H9 (cell line): ENCODE measurements around the gene EPPIN. TPM values are rescaled to one million over a fixed set of nuclear protein-coding genes. Genes with fewer than 3 reads are reported as not detected.

Experiments used
- DNase-seq: peaks from one replicate; pipeline ENCODE4 v3.0.0-alpha.2; 2017
- H2AFZ ChIP-seq: one replicate; pipeline ENCODE4 v1.6.1; 2013; ENCODE audit warnings: mild to moderate bottlenecking, low read length, control low read depth, moderate library complexity
- H2AK5ac ChIP-seq: 2 replicates; pipeline ENCODE4 v1.6.1; 2013; ENCODE audit warnings: low read length, control low read depth, mixed read lengths; ENCODE audit not compliant: insufficient read length
- H2BK120ac ChIP-seq: one replicate; pipeline ENCODE4 v1.6.1; 2013; ENCODE audit warnings: low read depth, mild to moderate bottlenecking, low read length, control low read depth, inconsistent platforms; ENCODE audit not compliant: poor library complexity, severe bottlenecking
- H2BK12ac ChIP-seq: 2 replicates; pipeline ENCODE4 v1.6.1; 2013; ENCODE audit warnings: low read length, control low read depth, mixed read lengths, low read depth; ENCODE audit not compliant: insufficient read length
- H2BK15ac ChIP-seq: 2 replicates; pipeline ENCODE4 v1.6.1; 2013; ENCODE audit warnings: low read depth, low read length, control low read depth
- H2BK20ac ChIP-seq: one replicate; pipeline ENCODE4 v1.6.1; 2013; ENCODE audit warnings: low read depth, mild to moderate bottlenecking, low read length, control low read depth, inconsistent platforms; ENCODE audit not compliant: poor library complexity, severe bottlenecking
- H2BK5ac ChIP-seq: 2 replicates; pipeline ENCODE4 v1.6.1; 2013; ENCODE audit warnings: low read length, control low read depth, mixed read lengths; ENCODE audit not compliant: insufficient read length
- H3K14ac ChIP-seq: 2 replicates; pipeline ENCODE4 v1.6.1; 2013; ENCODE audit warnings: low read length, control low read depth; ENCODE audit not compliant: insufficient read depth
- H3K18ac ChIP-seq: 2 replicates; pipeline ENCODE4 v1.6.1; 2013; ENCODE audit warnings: low read depth, mild to moderate bottlenecking, mixed read lengths, low read length, control low read depth; ENCODE audit not compliant: insufficient read length
- H3K23ac ChIP-seq: 2 replicates; pipeline ENCODE4 v1.6.1; 2013; ENCODE audit warnings: low read length, control low read depth, mixed read lengths, low read depth; ENCODE audit not compliant: insufficient read length
- H3K23me2 ChIP-seq: 2 replicates; pipeline ENCODE4 v1.6.1; 2013; ENCODE audit warnings: low read depth, mild to moderate bottlenecking, mixed read lengths, low read length, control low read depth; ENCODE audit not compliant: insufficient read length, poor library complexity, severe bottlenecking
- H3K27ac ChIP-seq: 2 replicates; pipeline ENCODE4 v1.5.1; 2013; ENCODE audit warnings: low read length, control low read depth, mixed read lengths, low read depth; ENCODE audit not compliant: insufficient read length
- H3K27me3 ChIP-seq: 2 replicates; pipeline ENCODE4 v1.6.1; 2013; ENCODE audit warnings: low read length, control low read depth, inconsistent platforms; ENCODE audit not compliant: insufficient read depth
- H3K4ac ChIP-seq: 2 replicates; pipeline ENCODE4 v1.6.1; 2013; ENCODE audit warnings: low read depth, mild to moderate bottlenecking, control low read depth, inconsistent platforms, low read length, moderate library complexity
- H3K4me1 ChIP-seq: 2 replicates; pipeline ENCODE4 v1.6.1; 2013; ENCODE audit warnings: low read length, control low read depth, inconsistent platforms; ENCODE audit not compliant: insufficient read depth
- H3K4me2 ChIP-seq: 2 replicates; pipeline ENCODE4 v1.6.1; 2013; ENCODE audit warnings: low read length, control low read depth, mixed read lengths; ENCODE audit not compliant: insufficient read length, insufficient read depth
- H3K56ac ChIP-seq: 2 replicates; pipeline ENCODE4 v1.6.1; 2013; ENCODE audit warnings: low read depth, mild to moderate bottlenecking, mixed read lengths, low read length, control low read depth; ENCODE audit not compliant: insufficient read length
- H3K79me1 ChIP-seq: 2 replicates; pipeline ENCODE4 v1.6.1; 2013; ENCODE audit warnings: low read depth, mild to moderate bottlenecking, moderate library complexity, low read length, control low read depth, inconsistent platforms; ENCODE audit not compliant: insufficient read depth, poor library complexity, severe bottlenecking
- H3K79me2 ChIP-seq: 2 replicates; pipeline ENCODE4 v1.6.1; 2013; ENCODE audit warnings: low read length, control low read depth, inconsistent platforms; ENCODE audit not compliant: insufficient read depth
- H3K9ac ChIP-seq: 2 replicates; pipeline ENCODE4 v1.6.1; 2013; ENCODE audit warnings: low read length, control low read depth, mixed read lengths; ENCODE audit not compliant: insufficient read length; ENCODE audit errors: extremely low read depth
- H3K9me3 ChIP-seq: one replicate; pipeline ENCODE4 v1.6.1; 2013; ENCODE audit warnings: low read depth, low read length, inconsistent platforms; ENCODE audit not compliant: control insufficient read depth
- H3T11ph ChIP-seq: one replicate; pipeline ENCODE4 v1.6.1; 2013; ENCODE audit warnings: mild to moderate bottlenecking, low read length, control low read depth, inconsistent platforms
- H4K20me1 ChIP-seq: one replicate; pipeline ENCODE4 v1.6.1; 2013; ENCODE audit not compliant: control insufficient read depth, insufficient read length, insufficient read depth
- H4K5ac ChIP-seq: 2 replicates; pipeline ENCODE4 v1.6.1; 2013; ENCODE audit warnings: low read depth, mild to moderate bottlenecking, mixed read lengths, low read length, control low read depth; ENCODE audit not compliant: insufficient read length
- H4K8ac ChIP-seq: replicated peaks from 2 replicates; pipeline ENCODE4 v1.6.1; 2013; ENCODE audit warnings: low read length, control low read depth, mixed read lengths, low read depth; ENCODE audit not compliant: insufficient read length
- H4K91ac ChIP-seq: 2 replicates; pipeline ENCODE4 v1.6.1; 2013; ENCODE audit warnings: low read depth, mild to moderate bottlenecking, moderate library complexity, mixed read lengths, low read length, control low read depth; ENCODE audit not compliant: insufficient read length
- H3K27ac Mint-ChIP-seq, 3 experiments: 2 replicates in 2 of 3; 3 replicates in 1 of 3; pipeline ENCODE4 v1.8.0; 2020 to 2021; ENCODE audit warnings: mixed read lengths in 3 of 3, mild to moderate bottlenecking in 1 of 3, moderate library complexity in 1 of 3
- H3K27me3 Mint-ChIP-seq: 2 replicates; pipeline ENCODE4 v1.8.0; 2021; ENCODE audit warnings: low read depth, mild to moderate bottlenecking, moderate library complexity, mixed read lengths
- H3K36me3 Mint-ChIP-seq, 3 experiments: 2 replicates in 2 of 3; 3 replicates in 1 of 3; pipeline ENCODE4 v1.8.0; 2020 to 2021; ENCODE audit warnings: low read depth in 3 of 3, mixed read lengths in 3 of 3; ENCODE audit not compliant: insufficient read depth in 1 of 3
- H3K4me1 Mint-ChIP-seq, 2 experiments: 2 replicates each; pipeline ENCODE4 v1.8.0; 2020; ENCODE audit warnings: mixed read lengths in 2 of 2
- H3K4me3 Mint-ChIP-seq, 2 experiments: 2 replicates in 1 of 2; 3 replicates in 1 of 2; pipeline ENCODE4 v1.8.0; 2020 to 2021; ENCODE audit warnings: mild to moderate bottlenecking in 2 of 2, mixed read lengths in 2 of 2, moderate library complexity in 1 of 2
- H3K9me3 Mint-ChIP-seq, 2 experiments: 2 replicates in 1 of 2; 3 replicates in 1 of 2; pipeline ENCODE4 v1.8.0; 2020; ENCODE audit warnings: mild to moderate bottlenecking in 2 of 2, mixed read lengths in 2 of 2, moderate library complexity in 1 of 2
- WGBS: extraction: QIAGEN DNeasy Blood & Tissue Kit; methylation state at CpG from one replicate; pipeline ENCODE4 v1.1.7; 2013; ENCODE audit warnings: missing lambda C conversion rate, low lambda C conversion rate, mixed read lengths; ENCODE audit not compliant: insufficient read length; ENCODE audit errors: extremely low coverage; 5-methylcytosine and 5-hydroxymethylcytosine counted together
- total RNA-seq: library from RNA; stranded (reverse); gene quantifications from 2 replicates; pipeline ENCODE4 v1.2.1, GENCODE V29; 2021
- TF ChIP-seq, protein P1 (sequence below): fragments of 200-600 bp; sonication (generic); conservative IDR thresholded peaks from 3 replicates; pipeline ENCODE4 v1.8.0; 2021; ENCODE audit warnings: antibody characterized with exemption, mild to moderate bottlenecking

Gene EPPIN
- total RNA-seq, 1 experiment from 2014 or later: not detected

DNA sequence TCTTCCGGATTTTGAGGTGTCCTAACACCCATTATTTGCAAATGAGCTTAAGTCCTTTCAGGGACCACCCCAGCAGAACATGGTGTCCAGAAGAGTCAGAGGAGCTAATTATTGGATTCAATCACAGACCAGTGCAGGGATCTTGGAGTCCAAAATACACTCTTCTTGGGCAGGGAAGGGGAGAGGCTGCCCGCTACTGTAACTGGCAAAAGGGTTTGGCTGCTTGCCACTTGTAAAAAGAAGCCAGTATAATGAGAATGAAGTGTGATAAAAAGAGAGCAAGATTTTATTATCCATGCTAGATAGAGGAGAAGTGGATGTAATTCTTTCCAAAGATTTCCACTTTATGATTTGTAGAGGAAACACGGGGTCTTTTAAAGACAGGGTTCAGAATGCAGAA, 51.0 kb downstream of the EPPIN start:
- Histone ChIP-seq H3K4ac (no peak overlapping the region), H3K4me2 (no peak overlapping the region), H3K18ac (no peak overlapping the region), H3K27me3 (no peaks in the 10 kb centered on the region), H2BK12ac (no peak overlapping the region), H4K8ac (no peak overlapping the region), H2AFZ (no peak overlapping the region), H4K91ac (no peak overlapping the region), H3K14ac (no peak overlapping the region), H2BK15ac (no peak overlapping the region), H4K20me1 (no peaks in the 10 kb centered on the region), H3K79me1 (no peaks in the 10 kb centered on the region), H3K4me1 (no peaks in the 10 kb centered on the region), H2BK20ac (no peak overlapping the region), H3K79me2 (no peaks in the 10 kb centered on the region), H3K56ac (no peak overlapping the region), H2BK5ac (no peak overlapping the region), H4K5ac (no peak overlapping the region), H3K27ac (no peak overlapping the region), H3K9ac (no peak overlapping the region), H2BK120ac (no peak overlapping the region), H3T11ph (no peak overlapping the region), H3K23me2 (no peaks in the 10 kb centered on the region), H2AK5ac (no peak overlapping the region), H3K23ac (no peak overlapping the region), H3K9me3 (no peaks in the 10 kb centered on the region)
- no peak overlapping the region for H3K27ac Mint-ChIP-seq
- H3K4me1 Mint-ChIP-seq: peaks cover 6 to 7% of the 10 kb centered on the region in 2 experiments
- no peaks in the 10 kb centered on the region for H3K9me3 Mint-ChIP-seq
- H3K27me3 Mint-ChIP-seq: peaks cover 7% of the 10 kb centered on the region
- H3K36me3 Mint-ChIP-seq: no peaks in the 10 kb centered on the region
- DNase-seq: no peak
- TF ChIP-seq, protein P1, sequence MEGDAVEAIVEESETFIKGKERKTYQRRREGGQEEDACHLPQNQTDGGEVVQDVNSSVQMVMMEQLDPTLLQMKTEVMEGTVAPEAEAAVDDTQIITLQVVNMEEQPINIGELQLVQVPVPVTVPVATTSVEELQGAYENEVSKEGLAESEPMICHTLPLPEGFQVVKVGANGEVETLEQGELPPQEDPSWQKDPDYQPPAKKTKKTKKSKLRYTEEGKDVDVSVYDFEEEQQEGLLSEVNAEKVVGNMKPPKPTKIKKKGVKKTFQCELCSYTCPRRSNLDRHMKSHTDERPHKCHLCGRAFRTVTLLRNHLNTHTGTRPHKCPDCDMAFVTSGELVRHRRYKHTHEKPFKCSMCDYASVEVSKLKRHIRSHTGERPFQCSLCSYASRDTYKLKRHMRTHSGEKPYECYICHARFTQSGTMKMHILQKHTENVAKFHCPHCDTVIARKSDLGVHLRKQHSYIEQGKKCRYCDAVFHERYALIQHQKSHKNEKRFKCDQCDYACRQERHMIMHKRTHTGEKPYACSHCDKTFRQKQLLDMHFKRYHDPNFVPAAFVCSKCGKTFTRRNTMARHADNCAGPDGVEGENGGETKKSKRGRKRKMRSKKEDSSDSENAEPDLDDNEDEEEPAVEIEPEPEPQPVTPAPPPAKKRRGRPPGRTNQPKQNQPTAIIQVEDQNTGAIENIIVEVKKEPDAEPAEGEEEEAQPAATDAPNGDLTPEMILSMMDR: no peak
- H3K4me3 Mint-ChIP-seq: no peak overlapping the region
- no CpG with 5 or more reads among the region's 3 CpGs for WGBS
